ENCODE data around the gene DEPDC5. TPM values are rescaled to one million over a fixed set of nuclear protein-coding genes. Genes with fewer than 3 reads are reported as not detected.

The DEPDC5 gene
- polyA plus RNA-seq, 4 donors, result 14.5 to 18.6 (median 16.8) TPM

GRCh38 chr22:31919730-31920129 is 165.9 kb downstream of the DEPDC5 start:
- no peak for DNase-seq (ENCODE audit: low read depth in 4 of 4, low spot score in 2 of 4)

GRCh38 chr22:31920306-31920705 is 166.5 kb downstream of the DEPDC5 start:
- DNase-seq (ENCODE audit: low read depth in 4 of 4, low spot score in 2 of 4), result no peak

DNA sequence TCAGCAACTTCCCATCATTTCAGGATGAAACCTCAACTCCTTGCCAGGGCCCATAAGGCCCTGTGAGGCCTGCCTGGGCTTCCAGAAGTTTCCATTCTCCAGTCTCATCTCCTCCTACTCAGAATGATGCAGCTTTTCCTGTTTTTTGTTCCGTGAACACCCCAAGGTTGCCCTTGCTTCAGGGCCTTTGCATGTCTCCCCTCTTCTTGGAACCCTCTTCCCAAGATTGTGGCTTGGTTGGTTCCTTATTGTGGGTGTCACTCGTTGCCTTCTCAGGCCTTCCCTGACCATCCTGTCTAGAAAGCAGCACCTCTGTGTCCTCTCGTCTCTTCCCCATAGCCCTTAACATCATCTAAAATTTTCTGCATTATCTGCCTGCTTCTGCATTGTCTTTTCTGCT is 167.3 kb downstream of the DEPDC5 start:
- no peak for DNase-seq (ENCODE audit: low read depth in 4 of 4, low spot score in 2 of 4)

DNA sequence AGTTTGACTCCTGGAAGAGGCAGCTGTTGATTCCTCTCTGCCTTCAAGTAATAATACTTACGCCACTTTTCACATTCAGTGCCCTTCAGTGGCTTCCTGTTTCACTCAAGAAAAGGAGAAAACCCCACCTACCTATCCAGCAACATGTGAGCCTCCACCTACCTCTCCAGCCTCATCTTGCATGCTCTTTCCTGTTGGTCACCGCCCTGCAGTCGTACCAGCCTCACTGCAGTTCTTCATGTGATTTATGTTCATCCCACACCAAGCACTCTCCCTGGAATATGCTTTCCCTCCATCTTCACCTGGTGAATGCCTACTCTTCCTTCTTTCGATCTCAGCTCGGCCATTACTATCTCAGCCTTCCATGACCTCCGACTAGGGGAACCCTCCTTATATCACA is 168.7 kb downstream of the DEPDC5 start:
- no peak for DNase-seq (ENCODE audit: low read depth in 4 of 4, low spot score in 2 of 4)

GRCh38 chr22:31923136-31923535 is 169.3 kb downstream of the DEPDC5 start:
- no peak for DNase-seq (ENCODE audit: low read depth in 4 of 4, low spot score in 2 of 4)

GRCh38 chr22:31923747-31924146 is 169.9 kb downstream of the DEPDC5 start:
- no peak for DNase-seq (ENCODE audit: low read depth in 4 of 4, low spot score in 2 of 4)

DNA sequence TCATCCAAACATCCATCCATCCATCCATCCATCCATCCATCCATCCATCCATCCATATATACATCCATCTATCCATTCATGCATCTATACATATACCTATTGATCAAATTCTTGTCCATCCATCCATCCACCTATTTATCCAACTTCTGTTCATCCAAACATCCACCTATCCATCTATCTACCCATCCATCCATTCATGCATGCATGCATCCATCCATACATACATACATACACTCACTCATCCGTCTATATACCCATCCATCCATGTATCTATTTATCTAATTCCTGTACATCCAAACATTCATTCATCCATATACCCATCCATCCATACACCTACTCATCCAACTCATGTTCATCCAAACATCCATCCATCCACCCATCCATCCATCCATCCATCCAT is 171.2 kb downstream of the DEPDC5 start:
- DNase-seq (ENCODE audit: low read depth in 4 of 4, low spot score in 2 of 4), result no peak

GRCh38 chr22:31926024-31926423 is 172.2 kb downstream of the DEPDC5 start:
- DNase-seq (ENCODE audit: low read depth in 4 of 4, low spot score in 2 of 4), result no peak

- DNase-seq (ENCODE audit: low read depth in 4 of 4, low spot score in 2 of 4), result no peak
These were observed 173.2 kb downstream of the DEPDC5 start for GRCh38 chr22:31926969-31927368.

- no peak for DNase-seq (ENCODE audit: low read depth in 4 of 4, low spot score in 2 of 4)
These were observed 173.7 kb downstream of the DEPDC5 start for GRCh38 chr22:31927562-31927961.

- peak in 2 of 4 donors; percentile 54 to 70 for DNase-seq (ENCODE audit: low read depth in 4 of 4, low spot score in 2 of 4)
These were observed 175.5 kb downstream of the DEPDC5 start for GRCh38 chr22:31929167-31929930.

DNA sequence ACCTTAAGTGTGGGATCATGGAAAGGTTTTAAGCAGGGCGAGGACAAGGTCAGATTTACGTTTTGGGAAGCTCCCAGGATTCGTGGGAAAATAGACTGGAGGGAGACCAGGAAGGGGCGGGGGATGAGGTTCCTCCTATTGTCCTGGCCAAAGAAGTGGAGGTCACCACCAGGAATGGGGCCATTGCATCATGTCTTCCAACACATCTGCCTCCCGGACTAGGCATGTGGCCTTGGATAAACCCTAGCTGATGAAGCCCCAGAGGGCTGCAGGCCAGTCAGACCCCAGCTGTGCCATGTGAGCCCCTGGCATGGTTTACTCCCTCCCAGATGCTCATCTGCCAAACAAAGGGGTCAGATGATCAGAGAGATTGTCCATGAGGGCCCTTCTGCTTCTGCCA is 179.0 kb downstream of the DEPDC5 start:
- DNase-seq (ENCODE audit: low read depth in 4 of 4, low spot score in 2 of 4), result no peak

DNA sequence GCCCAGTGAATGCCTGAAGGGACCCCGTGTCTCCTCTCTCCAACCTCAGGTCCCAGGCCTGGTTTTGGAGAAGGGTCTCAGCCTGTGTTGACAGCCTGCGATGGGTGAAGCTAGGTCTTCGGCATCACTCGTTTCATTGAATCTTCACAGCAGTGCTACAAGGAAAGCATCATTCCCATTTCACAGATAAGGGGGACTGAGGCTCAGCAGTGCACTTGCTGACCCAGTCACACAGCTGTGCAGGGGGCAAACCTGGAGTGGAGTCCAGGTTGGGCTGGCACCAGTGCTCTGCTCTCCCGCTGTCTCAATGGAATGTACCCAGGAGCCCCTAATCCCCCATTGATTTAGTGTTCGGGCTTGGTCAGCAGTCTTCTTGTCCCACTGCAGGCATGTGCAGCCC is 179.6 kb downstream of the DEPDC5 start:
- DNase-seq (ENCODE audit: low read depth in 4 of 4, low spot score in 2 of 4), result no peak

DNA sequence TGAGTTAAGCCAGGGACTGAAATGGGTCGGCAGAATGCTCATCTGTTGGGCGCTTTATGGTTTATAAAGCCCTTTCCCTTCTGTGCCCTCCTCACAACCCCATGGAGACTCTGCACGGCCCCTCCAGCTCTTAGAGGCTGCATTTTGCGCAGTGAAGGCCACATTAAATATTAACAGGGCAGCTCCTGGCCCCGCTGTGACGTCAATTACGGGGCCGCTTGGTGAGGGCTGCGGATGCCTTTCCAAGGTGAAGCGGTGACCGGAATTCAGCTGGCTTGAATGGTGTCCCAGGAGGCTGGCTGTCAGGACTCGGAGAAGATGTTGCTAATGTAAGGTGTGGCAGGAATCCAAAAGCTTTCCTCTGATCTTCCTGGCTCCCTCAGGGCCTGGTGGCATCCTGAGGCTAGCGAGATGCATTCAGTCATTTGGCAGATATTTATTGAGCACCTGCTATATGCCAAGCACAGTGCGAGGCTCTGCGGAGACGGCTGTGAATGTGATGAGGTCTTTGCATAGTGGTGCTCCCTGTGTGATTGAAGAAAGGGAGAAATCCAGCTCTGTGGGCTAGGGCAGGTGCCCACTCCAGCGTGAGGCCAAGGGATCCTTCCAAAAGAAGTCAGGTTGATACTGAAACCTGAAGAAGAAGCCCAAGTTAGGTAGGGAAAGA is 180.1 kb downstream of the DEPDC5 start:
- no peak for DNase-seq (ENCODE audit: low read depth in 4 of 4, low spot score in 2 of 4)

DNA sequence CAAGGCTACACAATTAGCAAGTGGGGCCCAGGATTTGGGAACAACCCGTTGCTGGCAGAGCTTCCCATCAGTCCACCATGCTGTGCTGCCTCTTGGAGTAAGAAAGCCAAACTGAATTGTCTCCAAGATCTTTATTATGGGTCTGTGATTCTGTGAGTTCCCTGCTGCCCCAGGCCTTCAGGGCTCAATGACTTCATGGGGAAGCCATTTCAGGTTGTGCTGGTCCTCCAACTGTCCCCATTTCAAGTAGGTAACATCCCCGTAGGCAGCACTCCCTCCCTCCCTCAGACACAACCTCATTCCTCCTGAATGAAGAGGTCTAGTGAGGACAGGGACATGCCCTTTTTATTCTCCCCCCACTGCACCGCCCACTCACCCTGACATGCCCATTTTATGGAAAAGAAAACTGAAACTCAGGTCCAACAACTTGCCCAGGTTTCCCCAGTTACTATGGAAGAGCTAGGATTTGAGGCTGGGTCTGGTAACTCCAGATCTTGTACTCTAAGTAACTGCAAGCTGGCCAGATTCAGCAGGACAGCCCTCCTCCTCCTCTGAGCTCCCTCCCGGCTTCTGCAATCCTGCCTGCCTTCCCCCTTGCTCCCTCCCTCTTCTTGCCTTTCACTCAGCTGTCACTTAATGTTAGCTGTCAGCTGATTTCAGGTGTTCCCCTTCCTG is 182.3 kb downstream of the DEPDC5 start:
- DNase-seq (ENCODE audit: low read depth in 4 of 4, low spot score in 2 of 4), result no peak

DNA sequence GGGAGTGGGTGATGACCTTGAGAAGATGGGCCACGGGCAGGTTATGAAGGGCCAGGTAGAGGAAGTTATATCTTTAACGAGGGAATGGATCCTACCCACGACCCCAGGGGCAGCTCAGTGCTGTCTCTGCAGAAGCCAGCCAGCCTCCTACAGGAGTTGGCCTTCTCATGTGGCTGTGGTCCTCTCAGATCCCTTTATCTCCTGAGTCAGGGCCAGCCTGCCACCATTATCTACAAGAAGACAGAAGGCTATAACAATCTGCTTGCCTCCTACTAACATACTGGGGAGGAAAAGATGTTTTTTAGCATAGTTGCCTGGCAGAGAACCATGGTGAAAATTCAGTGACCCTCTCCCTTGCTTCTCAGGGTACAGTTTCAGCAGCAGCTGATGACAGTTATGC is 183.5 kb downstream of the DEPDC5 start:
- no peak for DNase-seq (ENCODE audit: low read depth in 4 of 4, low spot score in 2 of 4)

DNA sequence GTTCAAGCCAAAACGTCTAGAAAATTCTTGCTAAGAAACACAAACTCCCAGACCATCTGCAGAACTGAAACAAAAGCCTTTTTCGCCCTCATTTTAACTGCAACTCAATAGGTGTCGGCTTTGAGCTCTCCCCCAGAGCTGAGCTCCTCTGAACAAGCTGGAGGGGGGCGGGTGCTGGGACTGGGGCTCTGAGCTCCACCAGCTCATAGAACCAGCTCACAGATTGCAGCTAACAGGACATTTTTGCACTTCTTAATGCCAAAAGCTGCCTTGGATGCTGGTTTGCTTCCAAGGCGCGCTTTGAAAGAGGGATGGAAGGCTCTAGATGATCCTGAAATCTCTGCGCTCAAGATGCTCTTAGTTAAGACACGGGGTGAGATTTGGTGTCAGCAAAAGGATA is 184.5 kb downstream of the DEPDC5 start:
- DNase-seq (ENCODE audit: low read depth in 4 of 4, low spot score in 2 of 4), result no peak

DNA sequence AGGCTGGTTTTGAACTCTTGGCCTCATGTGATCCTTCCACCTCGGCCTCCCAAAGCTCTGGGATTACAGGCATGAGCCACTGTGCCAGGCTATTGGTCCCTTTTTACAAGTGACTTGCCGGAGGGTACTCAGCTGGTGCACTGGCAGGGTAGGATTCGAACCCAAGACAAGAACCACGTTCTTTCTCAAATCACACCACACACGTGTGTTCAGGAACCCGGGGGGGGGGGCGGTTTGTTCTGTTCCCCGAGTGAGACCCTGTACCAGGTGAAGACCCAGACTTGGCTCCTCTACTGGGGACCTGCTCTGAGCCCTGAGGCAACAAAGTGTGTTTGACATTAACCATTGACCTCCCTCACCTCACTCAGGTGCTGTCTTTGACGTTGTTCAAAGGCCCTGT is 186.7 kb downstream of the DEPDC5 start:
- DNase-seq (ENCODE audit: low read depth in 4 of 4, low spot score in 2 of 4), result no peak

DNA sequence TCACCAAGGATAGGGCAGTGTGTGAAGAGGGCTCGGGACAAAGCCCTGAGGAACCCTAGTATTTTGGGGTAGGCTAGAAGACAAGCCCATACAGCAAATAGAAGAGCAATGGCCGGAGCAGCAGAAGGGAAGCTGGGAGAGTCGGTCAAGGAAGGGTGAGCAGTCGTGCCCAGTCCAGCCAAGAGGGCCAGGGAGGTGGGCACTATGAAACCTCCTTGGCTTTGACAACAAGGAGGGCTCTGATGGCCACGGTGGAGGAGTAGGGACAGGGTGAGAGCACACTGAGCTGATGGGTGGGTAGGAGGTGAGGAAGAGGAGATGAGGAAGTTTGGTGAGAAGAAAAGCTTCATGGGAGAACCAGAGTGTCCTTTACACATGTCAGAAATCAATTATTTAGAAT is 188.3 kb downstream of the DEPDC5 start:
- DNase-seq (ENCODE audit: low read depth in 4 of 4, low spot score in 2 of 4), result no peak

DNA sequence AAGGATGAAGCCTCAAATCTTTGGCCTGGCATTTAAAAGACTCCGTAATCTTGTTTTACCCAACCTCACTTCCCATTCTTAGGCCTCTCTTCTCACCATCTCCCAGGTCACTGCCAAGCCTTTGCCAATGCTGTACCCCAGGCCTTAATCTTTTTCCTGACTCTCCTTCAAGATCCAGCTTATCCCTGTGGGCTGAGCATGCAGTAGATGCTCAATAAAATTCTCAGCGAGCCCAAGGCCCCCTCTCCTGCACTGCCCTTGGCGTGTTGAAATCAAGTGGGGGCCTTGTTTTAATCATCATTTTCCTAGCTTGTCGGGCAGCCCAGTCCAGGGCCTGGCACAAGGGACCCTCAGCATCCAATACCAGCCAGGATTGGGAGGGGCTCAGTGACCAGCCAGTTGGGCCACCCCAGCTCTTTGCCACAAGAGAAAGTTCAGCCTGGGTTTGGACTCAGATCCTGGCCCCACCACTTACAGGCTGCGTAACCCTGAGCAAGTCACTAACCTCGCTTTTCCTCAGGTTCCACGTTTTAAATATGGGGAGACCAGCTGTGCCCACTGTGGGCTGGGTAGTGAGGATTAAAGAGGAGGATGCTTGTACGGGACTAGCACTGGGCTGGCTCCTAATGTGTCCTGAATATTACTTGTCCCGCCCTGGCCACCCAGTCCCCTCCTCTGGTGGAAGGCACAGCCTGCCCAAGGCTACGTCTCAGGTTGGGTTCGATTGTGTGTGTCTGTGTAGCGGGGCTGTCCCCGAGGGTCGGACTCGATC is 189.6 kb downstream of the DEPDC5 start:
- no peak for DNase-seq (ENCODE audit: low read depth in 4 of 4, low spot score in 2 of 4)

Measured in left renal cortex interstitium (tissue), 4 donors.